22Rv1 (cell line): Measurements from ENCODE around the gene SOD3.

Source experiments
- ZFX ChIP-seq: fragments of 450-650 bp; IDR thresholded peaks from 2 replicates; pipeline ENCODE4 v1.6.1; 2017; ENCODE audit warnings: antibody characterized with exemption, borderline replicate concordance
- TF ChIP-seq, protein P1 (sequence below): fragments of 450-650 bp; IDR thresholded peaks from 2 replicates; pipeline ENCODE4 v1.5.1; 2017; ENCODE audit warnings: mild to moderate bottlenecking

DNA sequence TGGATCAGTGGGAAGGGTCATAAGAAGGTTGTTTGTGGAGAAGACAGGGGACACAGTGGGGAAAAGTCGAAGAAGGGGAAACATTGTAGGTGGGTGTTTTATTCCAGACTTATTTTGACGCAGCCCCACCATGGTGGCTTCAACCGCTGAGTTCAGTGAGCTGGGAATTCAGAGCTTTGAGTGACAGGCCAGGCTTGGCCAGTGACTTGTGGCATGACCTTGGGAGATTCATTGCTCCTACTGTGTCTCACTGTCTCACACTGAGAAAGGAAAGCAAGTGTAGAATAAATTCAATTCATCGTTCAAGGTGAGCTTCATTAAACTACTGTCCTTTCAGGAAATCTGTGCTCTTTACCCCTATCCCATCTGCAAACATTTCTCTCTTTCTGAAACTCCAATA, 47.4 kb upstream of the SOD3 start:
- TF ChIP-seq, protein P1, sequence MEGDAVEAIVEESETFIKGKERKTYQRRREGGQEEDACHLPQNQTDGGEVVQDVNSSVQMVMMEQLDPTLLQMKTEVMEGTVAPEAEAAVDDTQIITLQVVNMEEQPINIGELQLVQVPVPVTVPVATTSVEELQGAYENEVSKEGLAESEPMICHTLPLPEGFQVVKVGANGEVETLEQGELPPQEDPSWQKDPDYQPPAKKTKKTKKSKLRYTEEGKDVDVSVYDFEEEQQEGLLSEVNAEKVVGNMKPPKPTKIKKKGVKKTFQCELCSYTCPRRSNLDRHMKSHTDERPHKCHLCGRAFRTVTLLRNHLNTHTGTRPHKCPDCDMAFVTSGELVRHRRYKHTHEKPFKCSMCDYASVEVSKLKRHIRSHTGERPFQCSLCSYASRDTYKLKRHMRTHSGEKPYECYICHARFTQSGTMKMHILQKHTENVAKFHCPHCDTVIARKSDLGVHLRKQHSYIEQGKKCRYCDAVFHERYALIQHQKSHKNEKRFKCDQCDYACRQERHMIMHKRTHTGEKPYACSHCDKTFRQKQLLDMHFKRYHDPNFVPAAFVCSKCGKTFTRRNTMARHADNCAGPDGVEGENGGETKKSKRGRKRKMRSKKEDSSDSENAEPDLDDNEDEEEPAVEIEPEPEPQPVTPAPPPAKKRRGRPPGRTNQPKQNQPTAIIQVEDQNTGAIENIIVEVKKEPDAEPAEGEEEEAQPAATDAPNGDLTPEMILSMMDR: no peak
- TF ChIP-seq ZFX: no peak
